Astrocyte of the spinal cord (primary cell): Measurements from ENCODE around the gene HGF.

Experiments
- DNase-seq: peaks from one replicate; pipeline ENCODE4 v3.0.0; 2011; ENCODE audit warnings: low read depth, low spot score
- H3K4me3 ChIP-seq: 2 replicates; pipeline ENCODE4 v1.5.1; 2011; ENCODE audit warnings: low read depth, mild to moderate bottlenecking, low read length, moderate library complexity
- in situ Hi-C: cut with HindIII; loops from 2 replicates; pipeline ENCODE4 v1.10.0; 2017; ENCODE audit warnings: low sequenced_read_pairs
- TF ChIP-seq, protein P1 (sequence below): IDR thresholded peaks from 2 replicates; pipeline ENCODE4 v1.5.1; 2012; ENCODE audit warnings: low read depth, mild to moderate bottlenecking, low read length, inconsistent platforms

Gene HGF

DNA sequence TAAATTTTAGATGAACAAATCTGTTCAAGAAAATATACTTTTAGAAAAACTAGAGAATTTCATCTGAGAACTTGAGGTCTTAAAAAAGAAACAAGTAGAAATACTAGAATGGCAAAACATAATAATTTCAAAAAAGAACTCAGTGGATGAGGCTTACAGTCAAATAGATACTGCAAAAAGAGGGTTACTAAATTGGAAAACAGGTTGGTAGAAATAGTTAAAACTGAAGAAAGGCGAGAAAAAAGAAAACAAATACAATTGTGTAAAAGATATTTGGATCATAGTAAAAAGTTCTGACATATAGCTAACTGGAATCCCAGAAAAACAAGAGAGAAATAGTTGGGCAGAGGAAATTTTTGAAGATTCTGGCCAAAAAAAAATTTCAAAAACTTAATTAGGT, 117.6 kb downstream of the HGF start:
- TF ChIP-seq, protein P1, sequence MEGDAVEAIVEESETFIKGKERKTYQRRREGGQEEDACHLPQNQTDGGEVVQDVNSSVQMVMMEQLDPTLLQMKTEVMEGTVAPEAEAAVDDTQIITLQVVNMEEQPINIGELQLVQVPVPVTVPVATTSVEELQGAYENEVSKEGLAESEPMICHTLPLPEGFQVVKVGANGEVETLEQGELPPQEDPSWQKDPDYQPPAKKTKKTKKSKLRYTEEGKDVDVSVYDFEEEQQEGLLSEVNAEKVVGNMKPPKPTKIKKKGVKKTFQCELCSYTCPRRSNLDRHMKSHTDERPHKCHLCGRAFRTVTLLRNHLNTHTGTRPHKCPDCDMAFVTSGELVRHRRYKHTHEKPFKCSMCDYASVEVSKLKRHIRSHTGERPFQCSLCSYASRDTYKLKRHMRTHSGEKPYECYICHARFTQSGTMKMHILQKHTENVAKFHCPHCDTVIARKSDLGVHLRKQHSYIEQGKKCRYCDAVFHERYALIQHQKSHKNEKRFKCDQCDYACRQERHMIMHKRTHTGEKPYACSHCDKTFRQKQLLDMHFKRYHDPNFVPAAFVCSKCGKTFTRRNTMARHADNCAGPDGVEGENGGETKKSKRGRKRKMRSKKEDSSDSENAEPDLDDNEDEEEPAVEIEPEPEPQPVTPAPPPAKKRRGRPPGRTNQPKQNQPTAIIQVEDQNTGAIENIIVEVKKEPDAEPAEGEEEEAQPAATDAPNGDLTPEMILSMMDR = no peak
- in situ Hi-C loops = no loop called here
- no peak for DNase-seq
- H3K4me3 ChIP-seq = no peak overlapping the region
